Measurements from ENCODE around the gene IL17B. TPM values are rescaled to one million over a fixed set of nuclear protein-coding genes. Genes with fewer than 3 reads are reported as not detected.
A peak's percentile ranks its signal among the peaks of the same experiment; 100 is the strongest.

IL17B gene
- total and polyA plus RNA-seq, 2 of the 13 experiments (the other 11 are each of a cell fraction or from before 2014, with no cell fraction given) = 0.29 to 2.6 TPM

GRCh38 chr5:149367249-149367971, 11.7 kb downstream of the IL17B start (continued):
- TF ChIP-seq FOXP1 (IDR thresholded peaks at IDR 0.05) (no peak), FOXP1 (CRISPR knock-in tag; IDR thresholded peaks at IDR 0.05) (no peak), ZNF737 (CRISPR knock-in tag; IDR thresholded peaks at IDR 0.05; ENCODE audit: borderline replicate concordance) (no peak), MYNN (CRISPR knock-in tag; IDR thresholded peaks at IDR 0.05; ENCODE audit: low read depth) (no peak), HOXD1 (CRISPR knock-in tag; IDR thresholded peaks at IDR 0.05) (no peak), ZNF720 (CRISPR knock-in tag; IDR thresholded peaks at IDR 0.05) (no peak), PITX1 (CRISPR knock-in tag; IDR thresholded peaks at IDR 0.05) (peak; percentile 48; the same call in 1 of the 2 replicates), NCOA5 (CRISPR knock-in tag; IDR thresholded peaks at IDR 0.05) (no peak), ZXDC (CRISPR knock-in tag; IDR thresholded peaks at IDR 0.05) (no peak), YEATS4 (CRISPR knock-in tag; IDR thresholded peaks at IDR 0.05; ENCODE audit: borderline replicate concordance) (no peak), CEBPB (IDR thresholded peaks at IDR 0.05; ENCODE audit: borderline replicate concordance, low read depth, low read length) (no peak), ZNF484 (CRISPR knock-in tag; IDR thresholded peaks at IDR 0.05; ENCODE audit: borderline replicate concordance, low read depth) (no peak), ZNF589 (CRISPR knock-in tag; conservative IDR thresholded peaks at IDR 0.05) (no peak), BCL3 (CRISPR knock-in tag; IDR thresholded peaks at IDR 0.05) (no peak), ZBTB7B (CRISPR knock-in tag; IDR thresholded peaks at IDR 0.05) (peak; percentile 54; the same call in 1 of the 2 replicates), CREM (IDR thresholded peaks at IDR 0.05) (no peak), CREM (CRISPR knock-in tag; IDR thresholded peaks at IDR 0.05) (no peak), ZNF780A (CRISPR knock-in tag; IDR thresholded peaks at IDR 0.05) (no peak), HCFC1 (IDR thresholded peaks at IDR 0.05; ENCODE audit: low read depth, low read length) (no peak), SMARCC2 (IDR thresholded peaks at IDR 0.05) (no peak)
- TF ChIP-seq, protein P1, sequence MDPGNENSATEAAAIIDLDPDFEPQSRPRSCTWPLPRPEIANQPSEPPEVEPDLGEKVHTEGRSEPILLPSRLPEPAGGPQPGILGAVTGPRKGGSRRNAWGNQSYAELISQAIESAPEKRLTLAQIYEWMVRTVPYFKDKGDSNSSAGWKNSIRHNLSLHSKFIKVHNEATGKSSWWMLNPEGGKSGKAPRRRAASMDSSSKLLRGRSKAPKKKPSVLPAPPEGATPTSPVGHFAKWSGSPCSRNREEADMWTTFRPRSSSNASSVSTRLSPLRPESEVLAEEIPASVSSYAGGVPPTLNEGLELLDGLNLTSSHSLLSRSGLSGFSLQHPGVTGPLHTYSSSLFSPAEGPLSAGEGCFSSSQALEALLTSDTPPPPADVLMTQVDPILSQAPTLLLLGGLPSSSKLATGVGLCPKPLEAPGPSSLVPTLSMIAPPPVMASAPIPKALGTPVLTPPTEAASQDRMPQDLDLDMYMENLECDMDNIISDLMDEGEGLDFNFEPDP (CRISPR knock-in tag; conservative IDR thresholded peaks at IDR 0.05) = no peak
- TF ChIP-seq, protein P2, sequence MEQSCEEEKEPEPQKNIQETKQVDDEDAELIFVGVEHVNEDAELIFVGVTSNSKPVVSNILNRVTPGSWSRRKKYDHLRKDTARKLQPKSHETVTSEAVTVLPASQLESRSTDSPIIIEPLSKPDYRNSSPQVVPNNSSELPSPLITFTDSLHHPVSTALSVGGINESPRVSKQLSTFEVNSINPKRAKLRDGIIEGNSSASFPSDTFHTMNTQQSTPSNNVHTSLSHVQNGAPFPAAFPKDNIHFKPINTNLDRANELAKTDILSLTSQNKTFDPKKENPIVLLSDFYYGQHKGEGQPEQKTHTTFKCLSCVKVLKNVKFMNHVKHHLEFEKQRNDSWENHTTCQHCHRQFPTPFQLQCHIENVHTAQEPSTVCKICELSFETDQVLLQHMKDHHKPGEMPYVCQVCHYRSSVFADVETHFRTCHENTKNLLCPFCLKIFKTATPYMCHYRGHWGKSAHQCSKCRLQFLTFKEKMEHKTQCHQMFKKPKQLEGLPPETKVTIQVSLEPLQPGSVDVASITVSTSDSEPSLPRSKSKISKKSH (CRISPR knock-in tag; IDR thresholded peaks at IDR 0.05; ENCODE audit: borderline replicate concordance) = 0 out of 2 replicates have a peak, but pooled peaks have one; percentile 17
